Gastrocnemius medialis (tissue), 4 donors: ENCODE measurements around the gene BICDL1.

Experiments
- CTCF ChIP-seq, 5 experiments: fragments of 450-650 bp in 3 of 5; fragments of 200-600 bp in 2 of 5; sonication (generic) in 2 of 5; IDR thresholded peaks in 4 of 5; conservative IDR thresholded peaks in 1 of 5; 1 replicate in 4 of 5; 2 replicates in 1 of 5; pipeline ENCODE4 v1.5.1; 2016 to 2019; ENCODE audit warnings: antibody characterized with exemption in 5 of 5, mild to moderate bottlenecking in 3 of 5, moderate library complexity in 3 of 5
- POLR2A ChIP-seq, 2 donors: fragments of 450-650 bp; IDR thresholded peaks; one replicate each; pipeline ENCODE4 v1.6.1; 2017; ENCODE audit warnings: antibody characterized with exemption in 2 of 2, mild to moderate bottlenecking in 2 of 2, moderate library complexity in 2 of 2

GRCh38 chr12:120054293-120054692 lies 65.3 kb downstream of the BICDL1 start:
- TF ChIP-seq CTCF (IDR thresholded peaks at IDR 0.05 in 4 of 5, conservative IDR thresholded peaks at IDR 0.05 in 1 of 5) (no peak), POLR2A (IDR thresholded peaks at IDR 0.05) (no peak)
